ENCODE measurements around the gene TM4SF4.
"Not testable (repeated sequence)": the region's sequence is repeated elsewhere in the genome, so short reads cannot be mapped to it uniquely, and the experiment has no call there.

Gene TM4SF4, protein sequence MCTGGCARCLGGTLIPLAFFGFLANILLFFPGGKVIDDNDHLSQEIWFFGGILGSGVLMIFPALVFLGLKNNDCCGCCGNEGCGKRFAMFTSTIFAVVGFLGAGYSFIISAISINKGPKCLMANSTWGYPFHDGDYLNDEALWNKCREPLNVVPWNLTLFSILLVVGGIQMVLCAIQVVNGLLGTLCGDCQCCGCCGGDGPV

DNA sequence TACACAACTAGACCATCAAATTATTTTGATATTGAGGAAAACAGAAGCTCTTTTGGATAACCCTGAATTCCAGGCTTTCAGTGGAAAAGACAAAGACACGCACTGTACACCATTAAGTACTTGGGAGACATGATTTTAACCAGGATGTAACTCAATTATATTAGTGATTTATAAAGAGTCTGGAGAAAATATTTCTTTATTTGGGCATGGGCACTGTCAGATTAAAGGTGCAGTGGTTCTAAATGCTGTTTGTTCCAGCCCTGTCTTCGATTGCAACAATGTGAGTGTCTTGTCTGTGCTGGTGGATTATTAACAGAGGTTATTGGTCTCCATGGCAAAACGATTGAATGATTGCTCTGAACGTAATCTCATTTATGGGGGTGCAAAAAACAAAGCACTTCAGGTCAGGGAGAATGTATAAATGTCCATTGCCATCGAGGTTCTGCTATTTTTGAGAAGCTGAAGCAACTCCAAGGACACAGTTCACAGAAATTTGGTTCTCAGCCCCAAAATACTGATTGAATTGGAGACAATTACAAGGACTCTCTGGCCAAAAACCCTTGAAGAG is at the start of gene TM4SF4:
TM4SF4 (plus strand) TSS at position 448 of the 568 bp plus-strand sequence. CDS start 181 bp downstream, outside the sequence.
- DNase-seq (ENCODE audit: low read depth): no peak

DNA sequence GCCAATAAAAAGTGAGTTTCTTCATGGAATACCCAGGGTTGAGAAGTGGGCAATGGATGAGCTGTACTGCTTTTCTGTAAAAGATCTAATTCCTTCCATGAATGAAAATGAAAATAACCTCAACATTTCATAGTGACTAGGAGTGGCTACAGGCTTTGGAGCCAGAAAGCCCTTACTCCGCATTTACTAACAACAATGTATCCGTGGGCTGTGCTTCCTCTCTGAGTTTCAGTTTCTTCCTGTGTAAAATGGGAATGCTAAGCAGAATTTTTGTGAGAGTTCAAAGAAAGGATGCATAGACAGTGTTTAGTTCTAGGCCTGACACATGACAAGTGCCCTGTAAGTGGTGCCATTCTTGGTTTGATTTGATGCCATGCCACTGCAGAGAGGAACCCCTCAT is 49.6 kb upstream of the TM4SF4 start:
- no peak for DNase-seq (ENCODE audit: low read depth)

DNA sequence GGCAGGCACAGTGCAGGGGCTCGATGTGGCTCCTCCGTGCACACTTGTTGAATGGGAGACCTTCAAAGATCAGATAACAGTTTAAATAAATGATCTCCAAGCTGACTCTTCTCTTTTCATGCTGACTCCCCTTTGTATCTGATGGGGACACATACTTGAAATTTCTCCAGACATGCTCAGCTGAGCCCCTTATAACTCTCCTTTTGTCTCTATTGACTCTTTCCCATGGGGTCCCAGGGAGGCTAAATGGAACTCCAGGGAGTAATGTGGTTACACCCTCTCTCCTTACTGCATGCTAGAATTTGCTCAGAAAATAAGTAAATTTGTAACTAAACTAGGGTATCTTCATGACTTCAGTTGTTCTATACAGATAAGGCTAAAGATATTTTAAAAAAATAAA is 48.2 kb upstream of the TM4SF4 start:
- no peak for DNase-seq (ENCODE audit: low read depth)

DNA sequence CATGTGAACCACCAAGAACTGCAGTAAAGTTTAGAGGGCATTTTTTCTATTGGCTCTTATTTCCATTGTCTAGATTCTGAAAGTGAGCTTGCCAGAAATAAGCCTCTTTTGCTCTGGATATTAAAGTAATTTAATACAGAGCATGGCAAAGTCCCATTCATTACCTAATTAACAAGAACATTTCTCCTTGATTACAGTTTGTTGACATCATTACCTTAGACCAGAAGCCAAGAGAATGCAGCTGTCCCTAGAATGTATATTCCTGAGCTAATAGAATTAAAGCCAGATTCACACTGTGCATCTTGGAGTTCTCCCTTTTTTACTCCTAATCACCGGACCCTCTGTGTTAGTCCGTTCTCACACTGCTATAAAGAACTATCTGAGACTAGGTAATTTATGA is 46.4 kb upstream of the TM4SF4 start:
- DNase-seq (ENCODE audit: low read depth): no peak

DNA sequence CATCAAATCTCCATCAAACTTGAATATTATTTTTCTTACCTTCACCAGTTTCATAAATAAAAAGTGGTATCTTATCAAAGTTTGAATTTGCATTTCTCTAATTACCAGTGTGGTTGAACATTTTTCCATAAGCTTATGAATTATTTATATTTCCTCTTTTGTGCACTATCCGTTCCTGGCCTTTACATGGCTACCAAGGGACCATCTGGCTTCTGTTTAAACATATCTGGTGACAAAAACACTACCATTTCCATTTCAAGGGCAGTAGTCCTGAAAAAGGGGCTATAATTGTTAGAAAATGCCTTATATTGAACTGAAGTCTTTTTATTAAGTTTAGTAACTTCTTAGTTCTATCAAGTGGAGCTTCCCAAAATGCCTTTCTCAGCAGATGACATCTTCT is 44.3 kb upstream of the TM4SF4 start:
- no peak for DNase-seq (ENCODE audit: low read depth)

DNA sequence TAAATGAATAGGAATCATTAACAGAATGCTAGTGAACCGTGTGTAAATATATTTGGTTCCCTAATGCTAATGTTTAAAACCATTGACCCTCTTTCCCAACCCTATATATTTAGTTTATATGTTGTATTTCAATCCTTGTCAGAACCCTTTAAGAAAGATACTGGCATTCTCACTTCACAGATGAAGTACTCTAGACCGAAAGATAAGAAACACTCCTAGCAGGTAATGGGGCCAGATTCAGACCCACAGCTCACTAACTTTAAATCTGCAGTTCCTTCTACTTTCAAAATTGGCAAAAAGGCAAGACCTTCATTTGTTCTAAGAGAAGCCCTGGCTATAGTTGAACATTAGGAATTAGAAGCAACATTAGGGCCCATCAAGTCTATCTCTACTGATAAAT is 42.3 kb upstream of the TM4SF4 start:
- DNase-seq (ENCODE audit: low read depth): no peak

DNA sequence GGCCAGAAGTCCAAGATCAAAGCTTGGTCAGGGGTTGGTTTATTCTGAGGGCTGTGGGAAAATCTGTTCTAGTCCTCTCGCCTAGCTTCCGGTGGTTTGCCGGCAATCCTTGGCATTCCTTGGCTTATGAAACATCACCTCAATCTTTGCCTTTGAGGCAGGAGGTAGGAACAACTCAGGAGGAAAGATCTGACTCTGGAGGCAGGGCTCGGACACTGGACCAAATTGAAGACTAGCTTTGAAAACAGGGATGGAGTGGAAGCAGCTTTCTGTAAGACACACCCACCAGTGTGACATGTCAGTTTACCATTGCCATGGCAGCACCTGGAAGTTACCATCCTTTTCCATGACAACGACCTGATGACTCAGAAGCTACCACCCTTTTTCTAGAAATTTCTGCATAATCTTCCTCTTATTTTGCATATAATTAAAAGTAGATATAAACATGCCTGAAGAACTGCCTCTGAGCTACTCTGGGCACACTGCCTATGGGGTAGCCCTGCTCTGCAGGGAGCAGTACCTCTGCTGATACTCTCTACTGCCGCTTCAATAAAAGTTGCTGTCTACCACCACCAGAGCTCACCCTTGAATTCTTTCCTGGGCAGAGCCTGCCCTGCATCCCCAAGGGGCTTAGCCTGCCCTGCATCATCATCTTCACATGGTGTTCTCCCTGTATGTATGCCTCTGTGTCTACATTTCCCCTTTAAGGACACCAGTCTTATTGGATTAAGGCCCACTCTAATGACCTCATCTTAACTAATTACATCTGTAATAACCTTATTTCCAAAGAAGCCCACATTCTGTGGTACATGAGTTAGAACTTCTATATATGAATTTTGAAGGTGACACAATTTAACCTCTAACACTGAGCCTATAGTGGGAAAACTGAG is 38.3 kb upstream of the TM4SF4 start:
- no peak for DNase-seq (ENCODE audit: low read depth)

DNA sequence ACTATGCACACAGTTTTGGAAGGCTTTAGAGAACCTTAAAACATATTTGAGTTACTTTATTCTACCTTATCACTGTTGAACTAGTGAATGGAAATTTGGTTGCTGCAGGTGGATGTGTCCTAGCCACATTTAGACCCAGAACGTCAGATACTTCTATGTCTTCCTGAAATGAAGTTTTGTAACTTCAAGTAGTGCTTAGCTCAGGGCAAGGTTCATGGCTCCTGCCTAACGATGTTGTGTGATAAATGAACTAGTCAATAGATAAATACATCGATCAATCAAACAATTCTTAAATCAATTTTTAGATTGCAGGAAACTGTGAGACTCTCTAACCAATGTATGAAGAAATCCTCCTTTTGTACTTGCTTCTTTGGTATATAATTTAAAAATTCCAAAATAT is 37.2 kb upstream of the TM4SF4 start:
- no peak for DNase-seq (ENCODE audit: low read depth)

DNA sequence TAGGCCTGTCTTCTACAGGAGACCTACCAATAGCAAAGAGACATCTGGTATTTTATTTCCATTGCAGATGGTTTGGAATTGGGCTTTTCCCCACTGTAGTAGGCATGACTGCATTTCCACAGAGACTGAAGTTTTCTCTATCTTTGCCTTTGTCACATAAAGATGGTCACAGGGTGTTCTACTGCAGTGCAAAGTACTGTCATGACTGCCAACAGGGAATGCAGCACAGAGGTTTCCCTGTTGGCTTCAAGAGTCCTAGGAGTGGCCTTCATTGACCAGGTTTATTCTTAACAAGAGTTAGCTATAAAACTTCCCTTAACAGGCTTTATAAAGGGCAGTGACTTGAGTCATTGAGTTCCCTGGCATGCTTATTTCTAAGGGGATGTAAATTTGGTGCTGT is 36.8 kb upstream of the TM4SF4 start:
- DNase-seq (ENCODE audit: low read depth): no peak

DNA sequence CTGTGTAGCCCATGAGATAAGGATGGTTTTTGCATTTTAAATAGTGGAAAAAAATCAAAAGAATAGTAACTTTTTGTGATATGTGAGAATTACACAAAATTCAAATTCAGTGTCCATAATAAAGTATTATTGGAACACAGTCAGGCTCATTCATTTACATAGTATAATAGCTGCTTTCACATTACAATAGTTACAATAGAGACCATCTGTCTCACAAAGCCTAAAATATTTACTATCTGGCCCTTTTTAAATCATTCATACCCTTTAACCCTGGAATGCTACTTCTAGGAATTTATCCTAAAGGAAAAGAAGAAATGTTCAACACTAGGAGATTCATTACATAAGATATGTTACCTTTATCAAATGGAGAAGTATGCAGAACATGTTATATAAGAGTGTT is 35.5 kb upstream of the TM4SF4 start:
- DNase-seq (ENCODE audit: low read depth): no peak

DNA sequence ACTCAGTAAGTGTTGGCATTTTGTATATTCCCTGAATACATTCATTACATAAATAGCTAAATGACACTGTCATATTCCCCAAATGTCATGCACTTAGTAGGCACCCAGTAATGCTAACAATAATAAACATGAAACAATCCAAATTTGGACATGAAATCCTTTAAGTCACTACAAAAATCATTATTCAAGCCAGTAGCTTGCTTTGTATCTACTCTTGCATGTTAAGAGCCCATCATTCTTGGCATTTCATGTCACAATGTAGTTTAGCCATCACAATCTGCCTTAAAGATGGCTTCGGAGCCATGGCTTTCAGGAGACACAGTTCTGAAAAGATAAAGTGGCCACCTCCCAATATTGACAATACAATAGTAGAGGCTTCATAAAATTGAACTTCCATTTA is 32.9 kb upstream of the TM4SF4 start:
- no peak for DNase-seq (ENCODE audit: low read depth)

DNA sequence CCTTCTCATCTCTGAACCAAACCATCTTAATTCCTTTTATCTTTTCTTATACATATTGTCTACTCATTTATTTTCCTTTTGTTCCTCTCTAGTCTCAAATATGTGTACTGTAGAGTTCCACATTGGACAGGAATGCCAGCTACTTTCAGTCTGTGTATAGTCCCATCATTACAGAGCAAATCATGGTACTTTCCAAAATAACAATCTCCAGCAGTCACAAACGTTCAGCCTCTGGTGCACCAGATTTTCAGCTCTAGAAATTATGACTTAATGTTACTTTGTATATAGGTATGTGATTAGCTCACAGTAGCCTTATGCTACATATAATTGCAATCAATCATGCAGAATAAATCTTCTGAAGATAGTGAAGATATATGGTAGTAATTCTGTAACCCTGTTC is 32.5 kb upstream of the TM4SF4 start:
- no peak for DNase-seq (ENCODE audit: low read depth)

DNA sequence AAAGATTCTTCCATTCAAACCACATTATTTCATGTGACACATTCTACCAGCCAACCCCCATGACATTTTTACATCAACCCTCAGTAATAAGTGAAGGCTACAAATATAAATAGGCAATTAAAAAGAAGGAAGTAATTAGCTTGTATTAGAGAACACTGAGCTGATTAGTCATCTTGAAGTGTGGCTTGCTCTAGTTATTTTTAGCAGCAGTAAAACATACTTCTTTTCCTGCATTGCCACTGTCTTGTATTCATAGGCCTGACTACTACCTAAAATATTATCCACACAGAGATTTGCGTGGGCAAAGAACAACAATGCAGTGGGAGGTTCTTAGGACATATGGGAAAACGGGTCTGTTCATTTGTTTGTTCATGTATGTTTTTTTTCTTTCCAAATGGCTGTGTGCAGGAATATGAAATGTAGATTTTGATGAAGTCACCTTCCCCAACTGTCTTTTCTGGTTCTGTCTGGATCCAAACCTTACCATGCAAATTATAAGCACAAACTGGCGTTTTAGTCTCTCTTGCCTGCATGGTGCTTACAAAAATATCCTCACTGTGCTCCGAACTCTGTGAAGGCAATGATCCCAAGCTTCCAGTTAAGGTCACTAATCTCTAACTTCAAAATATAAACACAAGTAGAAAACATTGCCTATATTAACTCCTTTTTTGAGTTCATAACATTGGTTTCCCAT is 31.5 kb upstream of the TM4SF4 start:
- no peak for DNase-seq (ENCODE audit: low read depth)

DNA sequence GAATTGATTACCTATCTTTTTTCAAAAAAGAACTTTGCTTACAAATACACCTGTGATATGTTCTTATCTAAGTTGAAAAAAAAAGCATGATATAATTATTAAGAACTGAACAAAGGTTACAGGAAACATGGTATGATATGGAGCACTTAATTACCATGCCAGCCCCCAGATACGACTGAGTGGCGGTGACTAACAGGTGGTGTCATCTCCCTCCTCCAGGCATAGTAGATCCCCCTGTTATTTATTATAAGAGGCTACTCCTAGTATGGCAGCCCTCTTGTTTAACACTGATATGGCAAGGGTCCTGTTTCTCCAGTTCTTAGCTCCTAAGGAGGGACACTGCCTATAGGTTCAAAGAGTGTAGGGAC is 31.0 kb upstream of the TM4SF4 start:
- no peak for DNase-seq (ENCODE audit: low read depth)

DNA sequence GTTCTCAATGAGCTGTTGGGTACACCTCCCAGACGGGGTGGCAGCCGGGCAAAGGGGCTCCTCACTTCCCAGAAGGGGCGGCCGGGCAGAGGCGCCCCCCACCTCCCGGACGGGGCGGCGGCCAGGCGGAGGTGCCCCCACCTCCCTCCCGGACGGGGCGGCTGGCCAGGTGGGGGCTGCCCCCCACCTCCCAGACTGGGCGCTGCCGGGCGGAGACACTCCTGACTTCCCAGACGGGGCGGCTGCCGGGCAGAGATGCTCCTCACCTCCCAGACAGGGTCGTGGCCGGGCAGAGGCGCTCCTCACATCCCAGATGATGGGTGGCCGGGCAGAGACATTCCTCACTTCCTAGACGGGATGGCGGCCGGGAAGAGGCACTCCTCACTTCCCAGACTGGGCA is 29.6 kb upstream of the TM4SF4 start:
- not testable (repeated sequence) for DNase-seq (ENCODE audit: low read depth)

DNA sequence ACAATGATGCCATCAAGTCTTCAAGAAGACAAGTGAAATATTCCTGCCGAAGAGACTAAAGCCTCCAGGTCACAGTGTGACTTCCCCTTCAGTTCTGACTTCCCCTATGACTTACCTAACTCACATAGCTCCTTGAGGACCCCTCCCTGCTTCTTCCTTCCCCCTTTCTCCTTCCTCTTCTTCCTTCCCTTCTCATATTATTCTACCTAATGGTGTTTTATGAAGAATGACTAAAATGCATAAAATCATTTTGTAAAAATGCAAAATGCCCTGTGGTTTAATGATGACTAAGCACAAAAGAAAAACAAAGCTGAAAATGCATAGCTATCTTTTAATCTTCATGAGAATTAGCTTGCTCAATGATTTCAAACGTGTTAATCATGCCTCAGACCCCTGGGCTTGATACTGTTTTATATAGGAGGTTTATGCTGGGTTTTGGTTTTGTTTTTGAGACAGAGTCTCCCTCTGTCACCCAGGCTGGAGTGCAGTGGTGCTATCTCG is 26.1 kb upstream of the TM4SF4 start:
- no peak for DNase-seq (ENCODE audit: low read depth)

DNA sequence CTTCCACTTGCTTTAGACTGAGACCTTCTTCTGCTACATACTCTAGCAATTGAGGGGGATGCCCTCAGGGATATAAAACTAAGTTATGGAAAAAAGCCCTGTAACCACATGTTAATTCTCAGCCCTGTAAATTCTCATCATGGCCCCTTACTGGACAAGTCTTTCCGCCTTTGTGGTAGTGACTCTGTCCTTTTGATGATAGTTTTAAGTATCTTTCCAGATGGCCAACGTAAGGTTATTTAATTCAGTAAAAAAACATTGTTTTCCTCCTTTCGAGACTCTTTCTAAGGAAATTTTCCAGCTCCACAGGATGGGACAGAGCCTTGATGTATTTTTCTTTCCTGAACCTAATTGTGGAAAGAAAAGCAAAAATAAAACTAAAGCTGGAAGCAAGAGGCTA is 25.3 kb upstream of the TM4SF4 start:
- no peak for DNase-seq (ENCODE audit: low read depth)

DNA sequence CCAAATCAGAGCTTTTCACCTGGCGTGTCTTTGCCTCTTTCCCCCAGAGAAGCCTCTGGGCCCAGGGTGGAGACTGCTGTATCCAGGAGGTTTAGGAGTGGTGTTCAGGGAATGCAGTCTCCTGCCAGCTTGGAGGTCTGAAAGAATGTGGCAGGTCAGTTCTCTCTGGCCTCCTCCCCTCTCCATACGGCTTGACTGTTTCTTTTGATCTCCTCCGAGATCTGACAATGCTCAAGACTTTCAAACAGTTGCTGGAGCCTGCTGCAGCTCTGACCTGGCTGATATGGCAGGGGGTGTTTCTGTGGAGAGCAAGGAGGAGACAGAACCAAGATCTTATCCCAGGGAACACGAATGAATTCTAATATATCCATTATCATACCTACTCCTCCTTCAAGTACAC is 24.7 kb upstream of the TM4SF4 start:
- no peak for DNase-seq (ENCODE audit: low read depth)

DNA sequence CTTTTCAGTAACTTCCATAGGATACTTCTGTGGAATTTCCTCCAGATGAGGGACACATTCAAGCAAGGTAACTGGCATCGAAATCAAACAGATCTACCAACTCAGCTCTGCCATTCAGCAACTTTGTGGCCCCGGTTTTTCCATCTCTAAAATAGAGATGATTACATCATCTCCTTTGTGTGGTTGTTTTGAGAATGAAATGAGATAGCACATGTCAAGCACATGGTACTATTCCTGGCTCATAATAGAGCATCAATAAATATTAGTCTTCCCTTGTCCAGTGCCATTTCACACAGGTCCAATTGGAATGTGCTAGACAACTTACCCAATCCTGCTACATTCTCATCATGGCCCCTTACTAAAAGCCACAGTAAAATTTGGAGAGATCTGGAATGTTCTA is 24.2 kb upstream of the TM4SF4 start:
- DNase-seq (ENCODE audit: low read depth): no peak

DNA sequence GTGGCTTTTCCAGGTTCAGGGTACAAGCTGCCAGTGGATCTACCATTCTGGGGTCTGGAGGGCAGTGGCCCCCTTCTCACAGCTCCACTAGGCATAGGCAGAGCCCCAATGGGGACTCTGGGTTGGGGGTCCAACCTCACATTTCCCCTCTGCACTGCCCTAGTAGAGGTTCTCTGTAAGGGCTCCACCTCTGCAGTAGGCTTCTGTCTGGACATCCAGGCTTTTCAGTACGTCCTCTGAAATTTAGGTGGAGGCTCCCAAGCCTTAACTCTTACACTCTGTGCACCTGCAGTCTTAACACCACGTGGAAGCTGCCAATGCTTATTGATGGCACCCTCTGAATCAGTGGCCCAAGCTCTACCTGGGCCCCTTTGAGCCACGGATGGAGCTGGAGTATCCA is 22.5 kb upstream of the TM4SF4 start:
- no peak for DNase-seq (ENCODE audit: low read depth)

DNA sequence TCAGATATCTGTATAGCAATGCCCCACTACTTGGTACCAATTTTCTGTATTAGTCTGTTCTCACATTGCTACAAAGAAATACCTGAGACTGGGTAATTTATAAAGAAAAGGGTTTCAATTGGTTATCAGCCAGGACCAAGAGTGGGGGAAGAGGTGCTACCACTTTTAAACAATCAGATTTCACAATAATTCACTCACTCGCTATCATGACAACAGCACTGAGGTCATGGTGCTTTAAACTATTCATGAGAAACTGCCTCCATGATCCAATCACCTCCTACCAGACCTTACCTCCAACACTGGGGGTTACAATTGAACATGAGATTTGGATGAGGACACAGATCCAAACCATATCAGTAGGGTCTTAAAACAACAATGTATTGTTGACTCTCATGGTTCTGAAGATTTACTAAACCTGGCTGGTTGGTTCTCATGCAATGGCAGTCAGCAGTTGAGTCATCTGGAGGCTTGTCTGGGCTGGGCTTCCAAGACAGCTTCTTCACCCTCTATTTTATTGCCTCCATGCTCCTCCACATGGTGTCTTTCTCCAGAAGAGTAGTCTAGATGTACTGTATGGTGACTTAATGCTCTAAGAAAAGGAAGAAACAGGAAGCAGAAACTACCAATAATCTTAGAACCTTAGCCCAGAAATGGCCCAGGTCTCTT is 21.2 kb upstream of the TM4SF4 start:
- no peak for DNase-seq (ENCODE audit: low read depth)

DNA sequence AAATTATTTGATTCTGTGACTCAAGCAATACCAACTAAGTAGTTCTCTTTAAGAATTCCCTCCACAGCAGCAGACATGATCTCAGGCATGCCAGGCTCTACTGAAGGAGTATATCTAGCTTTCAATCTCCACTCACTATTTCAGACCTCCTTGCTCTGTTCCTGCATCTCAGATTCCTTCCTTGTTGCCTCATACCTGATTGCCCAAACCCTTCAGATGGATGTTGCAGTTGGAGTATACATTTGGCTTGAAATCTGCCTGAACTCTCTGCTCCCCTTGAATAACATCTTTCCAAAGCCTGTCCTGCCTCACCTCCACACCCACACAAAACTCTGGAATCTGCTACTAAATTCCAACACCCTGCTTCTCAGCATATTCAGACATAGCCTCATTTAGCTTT is 19.8 kb upstream of the TM4SF4 start:
- DNase-seq (ENCODE audit: low read depth): no peak

Data from activated T-helper 1 cell treated with Interleukin-2 at 50 U/mL for 16 hours (primary cell).